Trophoblast cell (in vitro differentiated cells and primary cell): ENCODE data around the gene ABAT.
"Not testable (repeated sequence)": the region's sequence is repeated elsewhere in the genome, so short reads cannot be mapped to it uniquely, and the experiment has no call there.

ENCODE experiments used
- DNase-seq, 2 donors: peaks; one replicate each; pipeline ENCODE4 v3.0.0-alpha.2; 2016
- H2AFZ ChIP-seq: 2 replicates; pipeline ENCODE4 v1.6.1; 2013; ENCODE audit warnings: low read length, moderate library complexity, mild to moderate bottlenecking; ENCODE audit not compliant: insufficient read depth, poor library complexity
- H2AK5ac ChIP-seq: 2 replicates; pipeline ENCODE4 v1.6.1; 2013; ENCODE audit warnings: mild to moderate bottlenecking, low read length
- H2BK120ac ChIP-seq: 2 replicates; pipeline ENCODE4 v1.6.1; 2013; ENCODE audit warnings: low read length, mild to moderate bottlenecking, moderate library complexity; ENCODE audit not compliant: insufficient read depth, poor library complexity
- H2BK12ac ChIP-seq: 2 replicates; pipeline ENCODE4 v1.6.1; 2013; ENCODE audit warnings: mild to moderate bottlenecking, low read length, moderate library complexity
- H2BK5ac ChIP-seq: 2 replicates; pipeline ENCODE4 v1.6.1; 2013; ENCODE audit warnings: low read length, low read depth, moderate library complexity, mild to moderate bottlenecking; ENCODE audit not compliant: poor library complexity
- H3K14ac ChIP-seq: 2 replicates; pipeline ENCODE4 v1.6.1; 2013; ENCODE audit warnings: mild to moderate bottlenecking, low read length
- H3K18ac ChIP-seq: 2 replicates; pipeline ENCODE4 v1.6.1; 2013; ENCODE audit warnings: mild to moderate bottlenecking, low read length
- H3K23ac ChIP-seq: 2 replicates; pipeline ENCODE4 v1.6.1; 2013; ENCODE audit warnings: low read length
- H3K27ac ChIP-seq: 2 replicates; pipeline ENCODE4 v1.5.1; 2013; ENCODE audit warnings: low read depth, mild to moderate bottlenecking, inconsistent platforms, low read length, moderate library complexity
- H3K27me3 ChIP-seq: 2 replicates; pipeline ENCODE4 v1.6.1; 2013; ENCODE audit warnings: inconsistent platforms, mild to moderate bottlenecking, low read length, moderate library complexity; ENCODE audit not compliant: insufficient read depth
- H3K36me3 ChIP-seq, 2 experiments: 1 replicate in 1 of 2; 2 replicates in 1 of 2; pipeline ENCODE4 v1.6.1; 2013; ENCODE audit warnings: low read length in 2 of 2, mild to moderate bottlenecking in 2 of 2, moderate library complexity in 1 of 2; ENCODE audit not compliant: insufficient read depth in 2 of 2, control insufficient read depth in 1 of 2
- H3K4ac ChIP-seq: 2 replicates; pipeline ENCODE4 v1.6.1; 2013; ENCODE audit warnings: low read depth, mild to moderate bottlenecking, low read length, moderate library complexity
- H3K4me1 ChIP-seq, 2 experiments: 1 replicate in 1 of 2; 2 replicates in 1 of 2; pipeline ENCODE4 v1.6.1; 2013; ENCODE audit warnings: low read length in 2 of 2, mild to moderate bottlenecking in 2 of 2, moderate library complexity in 1 of 2; ENCODE audit not compliant: insufficient read depth in 2 of 2, control insufficient read depth in 1 of 2
- H3K4me2 ChIP-seq: 2 replicates; pipeline ENCODE4 v1.6.1; 2013; ENCODE audit warnings: inconsistent platforms, mild to moderate bottlenecking, low read length, moderate library complexity
- H3K4me3 ChIP-seq: 2 replicates; pipeline ENCODE4 v1.5.1; 2013; ENCODE audit warnings: mild to moderate bottlenecking, low read depth, low read length, inconsistent platforms
- H3K79me1 ChIP-seq: one replicate; pipeline ENCODE4 v1.6.1; 2013; ENCODE audit warnings: low read length
- H3K79me2 ChIP-seq: 2 replicates; pipeline ENCODE4 v1.6.1; 2013; ENCODE audit warnings: low read length, mild to moderate bottlenecking; ENCODE audit not compliant: control insufficient read depth, insufficient read depth, poor library complexity
- H3K9ac ChIP-seq: 2 replicates; pipeline ENCODE4 v1.6.1; 2013; ENCODE audit warnings: mild to moderate bottlenecking, low read length
- H3K9me3 ChIP-seq: 2 replicates; pipeline ENCODE4 v1.6.1; 2013; ENCODE audit warnings: low read depth, mild to moderate bottlenecking, control low read depth, inconsistent platforms, low read length; ENCODE audit not compliant: insufficient read depth
- H4K12ac ChIP-seq: 2 replicates; pipeline ENCODE4 v1.6.1; 2013; ENCODE audit warnings: low read depth, mild to moderate bottlenecking, low read length, moderate library complexity
- H4K8ac ChIP-seq: 2 replicates; pipeline ENCODE4 v1.6.1; 2013; ENCODE audit warnings: low read depth, mild to moderate bottlenecking, low read length, moderate library complexity
- H4K91ac ChIP-seq: one replicate; pipeline ENCODE4 v1.6.1; 2013; ENCODE audit warnings: low read depth, mild to moderate bottlenecking, low read length, moderate library complexity
- WGBS: extraction: QIAGEN DNeasy Blood & Tissue Kit; methylation state at CpG from one replicate; pipeline ENCODE4 v1.1.7; 2013; ENCODE audit warnings: missing lambda C conversion rate; ENCODE audit not compliant: insufficient read length, insufficient coverage; ENCODE audit errors: extremely low coverage; 5-methylcytosine and 5-hydroxymethylcytosine counted together

Gene ABAT

DNA sequence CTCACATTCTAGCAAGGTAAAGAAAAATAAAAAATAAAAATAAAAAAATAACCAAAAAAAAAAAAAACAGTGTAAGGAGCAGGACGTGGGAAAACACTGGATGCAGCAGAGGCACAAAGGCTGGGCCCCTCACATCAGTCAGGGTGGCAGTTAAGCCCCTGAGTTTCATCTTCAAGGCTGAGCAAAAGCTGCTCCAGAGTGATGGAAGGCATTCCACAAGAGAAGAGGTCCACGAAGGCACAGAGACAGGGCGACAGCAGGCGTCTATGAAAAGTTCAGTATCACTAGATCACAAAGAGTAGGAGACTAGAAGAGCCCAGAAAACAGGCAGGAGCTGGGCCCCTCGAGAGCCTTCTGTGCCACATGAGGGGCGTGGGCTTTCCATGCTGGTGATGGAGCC is 111.0 kb downstream of the ABAT start:
- WGBS, result no CpG with 5 or more reads among the region's 6 CpGs
- H3K9me3 ChIP-seq, result peaks cover 2% of the 10 kb centered on the region

DNA sequence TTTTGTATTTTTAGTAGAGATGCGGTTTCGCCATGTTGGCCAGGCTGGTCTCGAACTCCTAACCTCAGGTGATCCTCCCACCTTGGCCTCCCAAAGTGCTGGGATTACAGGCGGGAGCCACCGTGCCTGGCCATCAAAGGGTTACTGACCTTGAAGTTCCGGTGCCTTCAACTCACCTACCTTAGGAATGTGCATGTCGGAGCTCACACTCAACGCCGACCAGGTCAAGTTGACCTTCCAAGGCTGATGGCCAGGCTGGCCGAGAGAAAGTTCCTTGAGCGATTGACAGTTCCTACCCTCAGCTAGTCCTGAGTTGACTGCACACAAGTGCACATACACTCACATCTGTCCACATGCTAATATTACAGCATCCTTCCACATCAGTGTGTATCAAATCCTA is 111.9 kb downstream of the ABAT start:
- H2AFZ ChIP-seq, H3K18ac ChIP-seq, H3K9ac ChIP-seq, H4K12ac ChIP-seq, H3K27ac ChIP-seq, H3K23ac ChIP-seq, H4K91ac ChIP-seq, H3K4me3 ChIP-seq, H3K9me3 ChIP-seq, H3K14ac ChIP-seq, H2BK12ac ChIP-seq, H3K4me2 ChIP-seq, H2BK120ac ChIP-seq, DNase-seq, H3K4ac ChIP-seq, H3K4me1 ChIP-seq, H3K79me1 ChIP-seq, H4K8ac ChIP-seq, H3K79me2 ChIP-seq, H3K36me3 ChIP-seq, H2AK5ac ChIP-seq, H2BK5ac ChIP-seq, H3K27me3 ChIP-seq: not testable (repeated sequence)
- WGBS, result no CpG with 5 or more reads among the region's 11 CpGs

More for the DNA sequence above, 111.0 kb downstream of the ABAT start:
- no peak overlapping the region for H3K4ac ChIP-seq
- no peaks in the 10 kb centered on the region for H3K79me1 ChIP-seq
- no peak overlapping the region for H2BK120ac ChIP-seq
- H4K8ac ChIP-seq, result no peak overlapping the region
- H3K9ac ChIP-seq, result no peak overlapping the region
- no peak overlapping the region for H2AK5ac ChIP-seq
- no peak overlapping the region for H2BK12ac ChIP-seq
- H3K4me2 ChIP-seq, result no peak overlapping the region
- H3K4me1 ChIP-seq, result no peaks in the 10 kb centered on the region
- H3K27ac ChIP-seq, result no peak overlapping the region
- no peak overlapping the region for H3K14ac ChIP-seq
- no peak for DNase-seq
- H2BK5ac ChIP-seq, result no peak overlapping the region
- no peaks in the 10 kb centered on the region for H3K79me2 ChIP-seq
- no peak overlapping the region for H3K18ac ChIP-seq
- H3K36me3 ChIP-seq, result no peaks in the 10 kb centered on the region
- H2AFZ ChIP-seq, result no peak overlapping the region
- no peak overlapping the region for H3K23ac ChIP-seq
- H4K12ac ChIP-seq, result no peak overlapping the region
- H4K91ac ChIP-seq, result no peak overlapping the region
- no peaks in the 10 kb centered on the region for H3K27me3 ChIP-seq
- no peak overlapping the region for H3K4me3 ChIP-seq

DNA sequence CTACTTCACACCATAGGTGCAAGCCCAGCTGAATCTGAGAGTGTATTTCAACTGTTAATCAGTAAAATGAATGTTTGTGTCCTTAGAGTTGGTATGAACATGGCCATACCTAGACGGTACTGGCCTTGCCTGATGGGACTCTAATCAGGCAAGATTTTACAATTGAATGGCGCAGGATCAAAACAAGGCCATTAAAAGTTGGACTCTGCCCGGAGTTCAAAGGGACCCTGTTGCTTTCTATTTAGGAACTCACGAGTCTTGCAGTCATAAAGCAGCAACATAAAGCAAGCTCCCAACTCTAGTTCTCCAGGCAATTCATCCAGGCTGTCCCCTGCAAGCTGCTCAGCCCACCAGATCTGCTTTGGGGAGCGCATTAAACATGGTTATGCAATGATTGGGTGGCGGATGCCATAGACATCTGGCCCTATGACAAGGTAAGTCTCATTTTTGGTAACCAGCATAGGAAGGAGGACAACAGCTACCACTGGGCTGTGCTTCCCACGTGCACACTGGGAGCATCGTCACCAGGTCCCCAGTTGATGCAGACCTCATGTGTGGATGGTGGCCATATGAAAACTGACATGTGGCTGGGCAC is 114.3 kb downstream of the ABAT start:
- Histone ChIP-seq H3K36me3 (no peaks in the 10 kb centered on the region), H3K14ac (no peak overlapping the region), H3K4me3 (no peak overlapping the region), H3K79me1 (no peaks in the 10 kb centered on the region), H3K4me1 (no peaks in the 10 kb centered on the region), H2AK5ac (no peak overlapping the region), H2AFZ (no peak overlapping the region), H3K18ac (no peak overlapping the region), H2BK5ac (no peak overlapping the region), H4K12ac (no peak overlapping the region), H3K27me3 (no peaks in the 10 kb centered on the region), H3K23ac (no peak overlapping the region), H3K4ac (no peak overlapping the region), H4K8ac (no peak overlapping the region), H3K27ac (no peak overlapping the region), H3K9ac (no peak overlapping the region), H3K79me2 (no peaks in the 10 kb centered on the region), H4K91ac (no peak overlapping the region), H3K9me3 (peaks cover 2% of the 10 kb centered on the region), H2BK120ac (no peak overlapping the region), H3K4me2 (no peak overlapping the region), H2BK12ac (no peak overlapping the region)
- no CpG with 5 or more reads among the region's 8 CpGs for WGBS
- DNase-seq, result no peak

DNA sequence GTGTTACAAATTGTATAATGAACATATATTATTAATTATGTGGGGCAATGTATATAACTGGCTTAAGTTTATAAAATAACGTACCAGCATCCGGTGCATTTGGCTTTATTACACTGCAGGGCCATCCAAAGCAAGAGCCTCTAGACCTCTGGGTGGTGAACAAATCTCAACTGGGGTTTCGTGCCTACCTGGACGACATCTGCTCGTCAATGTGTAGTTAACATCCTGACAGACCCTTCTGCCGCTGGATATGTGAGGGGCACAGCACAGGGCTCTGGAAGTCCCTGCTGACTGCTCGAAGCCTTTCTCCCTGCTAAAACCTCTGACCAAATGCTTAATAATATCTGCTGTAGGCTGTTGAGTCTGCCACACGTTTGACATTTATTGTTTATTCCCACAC is 120.7 kb downstream of the ABAT start:
- Histone ChIP-seq H3K27me3 (no peaks in the 10 kb centered on the region), H2BK120ac (no peak overlapping the region), H3K9me3 (no peaks in the 10 kb centered on the region), H3K36me3 (peaks cover 2 to 5% of the 10 kb centered on the region in 2 experiments), H4K91ac (no peak overlapping the region), H2AFZ (no peak overlapping the region), H3K79me1 (peaks cover 5% of the 10 kb centered on the region), H3K4ac (no peak overlapping the region), H4K8ac (no peak overlapping the region), H2BK12ac (no peak overlapping the region), H3K4me1 (peaks cover 0 to 7% of the 10 kb centered on the region in 2 experiments), H2AK5ac (no peak overlapping the region), H3K14ac (no peak overlapping the region), H3K9ac (no peak overlapping the region), H3K27ac (no peak overlapping the region), H3K23ac (no peak overlapping the region), H4K12ac (no peak overlapping the region), H2BK5ac (no peak overlapping the region), H3K4me3 (peak overlapping the region; percentile 49), H3K18ac (no peak overlapping the region), H3K4me2 (no peak overlapping the region), H3K79me2 (peaks cover 20% of the 10 kb centered on the region)
- DNase-seq, result no peak
- WGBS, result no CpG with 5 or more reads among the region's 8 CpGs
